ENCODE data around the gene CFI.

DNA sequence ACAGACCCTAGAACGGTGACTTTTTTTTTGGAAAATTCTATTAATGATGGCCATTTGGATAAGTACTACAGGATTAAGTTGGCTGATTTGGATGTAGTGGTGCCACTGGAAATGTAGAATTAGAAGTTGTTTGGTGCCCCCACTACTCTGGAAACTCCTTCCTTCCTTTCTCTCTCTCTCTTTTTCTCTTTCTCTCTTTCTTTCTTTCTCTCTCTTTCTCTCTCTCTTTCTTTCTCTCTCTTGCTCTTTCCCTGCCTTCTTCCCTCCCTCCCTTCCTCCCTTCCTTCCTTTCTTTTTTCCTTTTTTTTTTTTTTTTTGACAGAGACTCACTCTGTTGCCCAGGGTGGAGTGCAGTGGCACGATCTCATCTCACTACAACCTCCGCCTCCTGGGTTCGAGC is 16.5 kb upstream of the CFI start:
- no peak for TF ChIP-seq REST (IDR thresholded peaks at IDR 0.05; ENCODE audit: insufficient read depth in 1 of 2, low read depth in 2 of 2, low read length in 2 of 2)
- TF ChIP-seq POLR2AphosphoS5 (IDR thresholded peaks at IDR 0.05; ENCODE audit: low read depth, low read length) = no peak
- no peak for TF ChIP-seq SIN3A (IDR thresholded peaks at IDR 0.05; ENCODE audit: borderline replicate concordance, insufficient read depth, low read length)
- no peak for TF ChIP-seq TAF1 (IDR thresholded peaks at IDR 0.05; ENCODE audit: borderline replicate concordance, insufficient read depth, low read length)

All from PFSK-1 (cell line).